Adrenal gland (tissue), 12 donors: Measurements from ENCODE around the gene SSU72. TPM values are rescaled to one million over a fixed set of nuclear protein-coding genes. Genes with fewer than 3 reads are reported as not detected.

Source experiments
- DNase-seq, 7 donors: peaks; one replicate each; pipeline ENCODE4 v3.0.0-alpha.2; 2019 to 2020
- H3K27ac ChIP-seq, 5 donors: fragments of 200-600 bp; sonication (generic) in 4 of 5; 1 replicate in 3 of 5; 2 replicates in 2 of 5; pipeline versions ENCODE4 v1.5.1 to v1.8.0; 2016 to 2020; ENCODE audit warnings: mild to moderate bottlenecking in 1 of 5
- H3K27me3 ChIP-seq: fragments of 200-600 bp; 2 replicates; pipeline ENCODE4 v1.8.0; 2021
- H3K36me3 ChIP-seq, 2 donors: fragments of 200-600 bp; replicated peaks in 1 of 2; 1 replicate in 1 of 2; 2 replicates in 1 of 2; pipeline versions ENCODE4 v1.5.1 to v1.8.0; 2018 to 2022
- H3K4me1 ChIP-seq, 2 donors: fragments of 200-600 bp; replicated peaks in 1 of 2; 1 replicate in 1 of 2; 2 replicates in 1 of 2; pipeline versions ENCODE4 v1.5.1 to v1.8.0; 2018 to 2021
- H3K4me3 ChIP-seq, 4 donors: fragments of 200-600 bp; sonication (generic) in 3 of 4; one replicate each; pipeline ENCODE4 v1.5.1; 2016 to 2018
- H3K9me3 ChIP-seq, 3 donors: fragments of 200-600 bp; sonication (generic) in 1 of 3; replicated peaks in 1 of 3; 1 replicate in 2 of 3; 2 replicates in 1 of 3; pipeline versions ENCODE4 v1.5.1 to v1.8.0; 2016 to 2021
- CTCF ChIP-seq, 6 experiments: fragments of 450-650 bp in 4 of 6; fragments of 200-600 bp in 2 of 6; sonication (generic) in 1 of 6; IDR thresholded peaks; 1 replicate in 5 of 6; 2 replicates in 1 of 6; pipeline versions ENCODE4 v1.5.1 to v1.8.0; 2016 to 2021; ENCODE audit warnings: antibody characterized with exemption in 6 of 6, mild to moderate bottlenecking in 2 of 6, moderate library complexity in 1 of 6
- POLR2A ChIP-seq, 2 donors: fragments of 450-650 bp; IDR thresholded peaks; one replicate each; pipeline ENCODE4 v1.6.1; 2017; ENCODE audit warnings: antibody characterized with exemption in 2 of 2, mild to moderate bottlenecking in 2 of 2, moderate library complexity in 1 of 2
- WGBS, 4 donors: extraction: QIAGEN DNeasy Blood & Tissue Kit in 2 of 4; methylation state at CpG; one replicate each; pipeline versions ENCODE4 v1.1.5 to v1.1.7; 2013 to 2017; 5-methylcytosine and 5-hydroxymethylcytosine counted together
- intact Hi-C, 2 donors: fragments of 100-400 bp; cut with DNase I; formaldehyde crosslinking; loops; one replicate each; pipeline versions ENCODE4 v1.14.1 to v1.15.0; 2022 to 2023
- polyA plus RNA-seq, 3 donors: library from polyadenylated mRNA; stranded (reverse); fragments of 200-250 nt in 2 of 3; fragments of 350-450 nt in 1 of 3; fragmentation: Illumina TruSeq in 1 of 3; extraction: RNeasy Lipid Tissue Mini Kit (QIAGEN cat#74804) in 1 of 3; gene quantifications; one replicate each; pipeline ENCODE4 v1.2.3, GENCODE V29; 2013 to 2014
- total RNA-seq, 9 donors: library from RNA; depleted of rRNA in 4 of 9; stranded (reverse); fragments of >200 nt in 4 of 9; fragments of 120-200 nt in 1 of 9; fragmentation: NEBNext Ultra II Directional in 1 of 9; extraction: Animal tissue kit (Norgen Biotek cat#: 25700) in 1 of 9; gene quantifications; one replicate each; pipeline versions ENCODE4 v1.1.0 to v1.2.4, GENCODE V29; 2013 to 2023
- donor health status: healthy with polysubstance abuse.
- donor health status: Bipolar disorder and iron deficiency.
- donor health status: DM: yes; HTN: yes; CAD: no.
- donor health status: DM: no; HTN: no; CAD: no.
- donor health status: DM: no; HTN: no; CAD: no.
- donor health status: DM: yes; HTN: yes; CAD: no.

Gene SSU72
- total and polyA plus RNA-seq, 12 donors, result 50.1 to 219 (median 108) TPM

GRCh38 chr1:1547011-1547410 is 27.7 kb downstream of the SSU72 start:
- 39 to 61% (median 43%) methylated on average over 9 of the region's 9 CpGs for WGBS, 4 donors
- no peaks in the 10 kb centered on the region for H3K27me3 ChIP-seq
- no peaks in the 10 kb centered on the region for H3K36me3 ChIP-seq
- DNase-seq, result peak in 3 of 7 donors; percentile 54 to 76 (median 67)
- no peak overlapping the region for H3K4me3 ChIP-seq
- TF ChIP-seq POLR2A (IDR thresholded peaks at IDR 0.05), result peak in 1 of 2 donors; percentile 18
- TF ChIP-seq CTCF (IDR thresholded peaks at IDR 0.05), result no peak
- peaks cover 9 to 11% of the 10 kb centered on the region in 2 donors for H3K4me1 ChIP-seq
- intact Hi-C loops, result no loop called here
- no peaks in the 10 kb centered on the region for H3K9me3 ChIP-seq
- H3K27ac ChIP-seq, result peak overlapping the region in 3 of 5 donors; percentile 38 to 63 (median 59)

DNA sequence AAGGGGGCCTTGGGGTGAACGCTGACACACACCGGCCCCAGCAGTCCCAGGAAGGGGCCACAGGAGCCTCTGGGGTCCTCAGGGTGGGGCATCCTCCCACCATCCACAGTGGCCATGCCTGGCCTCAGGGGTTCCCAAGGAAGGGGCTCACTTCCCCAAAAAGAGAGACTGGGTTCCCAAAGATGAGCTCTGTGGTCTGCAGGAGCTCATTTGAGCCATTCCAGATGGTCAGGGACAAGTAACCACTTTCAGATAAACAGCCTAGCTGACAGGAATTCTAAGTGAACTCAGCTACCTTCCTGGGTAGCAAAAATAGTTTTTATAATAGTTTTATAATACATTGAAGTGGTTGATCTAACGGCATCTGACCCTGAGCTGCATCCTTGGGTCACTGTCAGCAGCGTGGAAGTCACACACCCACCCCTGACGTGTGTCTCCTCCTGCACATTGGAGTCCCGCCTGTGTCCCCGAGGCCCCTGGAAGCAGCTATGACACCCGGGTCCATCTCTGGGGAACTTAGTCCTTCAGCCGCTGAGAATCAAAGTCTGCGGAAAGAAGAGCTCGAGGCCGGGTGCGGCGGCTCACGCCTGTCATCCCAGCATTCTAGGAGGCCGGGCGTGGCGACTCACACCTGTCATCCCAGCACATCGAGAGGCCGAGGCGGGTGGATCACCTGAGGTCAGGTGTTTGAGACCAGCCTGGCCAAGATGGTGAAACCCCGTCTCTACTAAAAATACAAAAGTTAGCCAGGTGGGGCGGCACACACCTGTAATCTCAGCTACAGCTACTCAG is 28.5 kb downstream of the SSU72 start:
- no peaks in the 10 kb centered on the region for H3K9me3 ChIP-seq
- H3K4me3 ChIP-seq, result no peak overlapping the region
- H3K27me3 ChIP-seq, result no peaks in the 10 kb centered on the region
- DNase-seq, result peak in 1 of 7 donors; percentile 51
- H3K36me3 ChIP-seq, result peaks cover 0 to 3% of the 10 kb centered on the region in 2 donors
- intact Hi-C loops, result no loop called here
- WGBS, 4 donors, result 65 to 70% (median 68%) methylated on average over 17 to 23 of the region's 23 CpGs
- peak overlapping the region in 3 of 5 donors; percentile 34 to 47 (median 35) for H3K27ac ChIP-seq
- no peak for TF ChIP-seq CTCF (IDR thresholded peaks at IDR 0.05)
- no peak for TF ChIP-seq POLR2A (IDR thresholded peaks at IDR 0.05)
- peaks cover 9 to 11% of the 10 kb centered on the region in 2 donors for H3K4me1 ChIP-seq

DNA sequence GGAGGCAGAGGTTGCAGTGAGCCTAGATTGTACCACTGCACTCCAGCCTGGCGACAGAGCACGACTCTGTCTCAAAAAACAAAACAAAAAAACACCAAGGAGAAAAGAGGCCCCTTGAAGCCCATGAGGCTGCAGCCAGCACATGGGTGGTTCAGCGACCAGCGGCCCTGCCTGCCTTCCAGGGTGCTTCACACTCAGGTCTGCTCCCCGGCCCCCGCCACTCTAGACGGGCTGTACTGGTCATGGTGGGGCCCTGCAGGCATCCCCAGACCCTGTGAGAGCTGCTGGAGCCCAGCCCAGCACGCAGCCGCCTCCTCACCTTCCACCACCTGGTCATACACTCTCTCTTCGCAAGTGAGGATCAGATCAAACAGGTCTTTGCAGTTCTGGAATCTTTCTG is 30.1 kb downstream of the SSU72 start:
- H3K4me3 ChIP-seq, result no peak overlapping the region
- WGBS, 4 donors, result 87 to 96% (median 94%) methylated on average over 5 to 10 of the region's 10 CpGs
- H3K27me3 ChIP-seq, result no peaks in the 10 kb centered on the region
- no peak for DNase-seq
- no peak for TF ChIP-seq CTCF (IDR thresholded peaks at IDR 0.05)
- no peak for TF ChIP-seq POLR2A (IDR thresholded peaks at IDR 0.05)
- no peaks in the 10 kb centered on the region for H3K9me3 ChIP-seq
- H3K27ac ChIP-seq, result peak overlapping the region in 1 of 5 donors; percentile 95
- H3K4me1 ChIP-seq, result peaks cover 14 to 16% of the 10 kb centered on the region in 2 donors
- H3K36me3 ChIP-seq, result peaks cover 0 to 3% of the 10 kb centered on the region in 2 donors
- intact Hi-C loops, result no loop called here

DNA sequence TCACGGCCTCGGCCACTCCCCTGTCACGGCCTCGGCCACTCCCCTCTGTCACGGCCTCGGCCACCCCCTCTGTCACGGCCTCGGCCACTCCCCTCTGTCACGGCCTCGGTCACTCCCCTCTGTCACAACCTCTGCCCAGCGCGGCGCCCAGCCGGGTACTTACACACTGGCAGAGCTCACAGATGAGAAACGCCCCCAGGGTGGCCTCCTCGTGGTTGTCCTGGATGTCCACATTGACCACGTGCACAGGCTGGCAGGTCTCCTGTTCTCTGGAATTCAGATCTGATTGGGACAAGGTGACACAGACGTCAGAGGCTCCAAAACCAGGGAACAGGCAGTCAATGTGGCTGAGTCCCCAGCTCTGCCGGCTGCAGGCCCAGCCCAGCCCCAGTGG is 31.0 kb downstream of the SSU72 start:
- peak overlapping the region in 4 of 5 donors; percentile 13 to 95 (median 74) for H3K27ac ChIP-seq
- no peaks in the 10 kb centered on the region for H3K9me3 ChIP-seq
- intact Hi-C loops, result no loop called here
- no peaks in the 10 kb centered on the region for H3K27me3 ChIP-seq
- no peak overlapping the region for H3K4me3 ChIP-seq
- TF ChIP-seq POLR2A (IDR thresholded peaks at IDR 0.05) (peak in 1 of 2 donors; percentile 80), CTCF (IDR thresholded peaks at IDR 0.05) (no peak)
- WGBS, 4 donors, result 38 to 65% (median 42%) methylated on average over 11 to 19 of the region's 19 CpGs
- peak; percentile 93 to 99 (median 98) for DNase-seq
- H3K36me3 ChIP-seq, result peaks cover 0 to 3% of the 10 kb centered on the region in 2 donors
- peaks cover 19 to 23% of the 10 kb centered on the region in 2 donors for H3K4me1 ChIP-seq
